SJCRH30 (cell line): Measurements from ENCODE around the gene OR3A1. TPM values are rescaled to one million over a fixed set of nuclear protein-coding genes. Genes with fewer than 3 reads are reported as not detected.
"Not testable (repeated sequence)": the region's sequence is repeated elsewhere in the genome, so short reads cannot be mapped to it uniquely, and the experiment has no call there.

Experiments
- DNase-seq, 2 experiments: peaks; one replicate each; pipeline ENCODE4 v3.0.0-alpha.2; 2015 to 2020
- H3K27ac ChIP-seq: fragments of 250-450 bp; sonication (Bioruptor Pico); 2 replicates; pipeline ENCODE4 v1.5.1; 2020; ENCODE audit warnings: mild to moderate bottlenecking, moderate library complexity
- H3K27me3 ChIP-seq: fragments of 250-450 bp; sonication (Bioruptor Pico); 2 replicates; pipeline ENCODE4 v1.5.1; 2020; ENCODE audit warnings: mild to moderate bottlenecking, moderate library complexity
- H3K36me3 ChIP-seq: fragments of 250-450 bp; sonication (Bioruptor Pico); 2 replicates; pipeline ENCODE4 v1.5.1; 2020; ENCODE audit warnings: mild to moderate bottlenecking, moderate library complexity
- H3K4me1 ChIP-seq: fragments of 250-450 bp; sonication (Bioruptor Pico); 2 replicates; pipeline ENCODE4 v1.5.1; 2020; ENCODE audit warnings: mild to moderate bottlenecking, moderate library complexity
- H3K4me3 ChIP-seq: fragments of 250-450 bp; sonication (Bioruptor Pico); 2 replicates; pipeline ENCODE4 v1.5.1; 2020; ENCODE audit warnings: mild to moderate bottlenecking, moderate library complexity
- H3K9me3 ChIP-seq: fragments of 250-450 bp; sonication (Bioruptor Pico); replicated peaks from 2 replicates; pipeline ENCODE4 v1.5.1; 2020; ENCODE audit warnings: mild to moderate bottlenecking, moderate library complexity
- total RNA-seq: library from RNA; depleted of rRNA; stranded (reverse); fragments of >200 nt; shearing (Covaris generic); gene quantifications from 2 replicates; pipeline ENCODE4 v1.2.3, GENCODE V29; 2014; rRNA removed

OR3A1 gene, protein sequence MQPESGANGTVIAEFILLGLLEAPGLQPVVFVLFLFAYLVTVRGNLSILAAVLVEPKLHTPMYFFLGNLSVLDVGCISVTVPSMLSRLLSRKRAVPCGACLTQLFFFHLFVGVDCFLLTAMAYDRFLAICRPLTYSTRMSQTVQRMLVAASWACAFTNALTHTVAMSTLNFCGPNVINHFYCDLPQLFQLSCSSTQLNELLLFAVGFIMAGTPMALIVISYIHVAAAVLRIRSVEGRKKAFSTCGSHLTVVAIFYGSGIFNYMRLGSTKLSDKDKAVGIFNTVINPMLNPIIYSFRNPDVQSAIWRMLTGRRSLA
- total RNA-seq = 0.06 TPM in 1 of 2 replicates, not detected in the other

DNA sequence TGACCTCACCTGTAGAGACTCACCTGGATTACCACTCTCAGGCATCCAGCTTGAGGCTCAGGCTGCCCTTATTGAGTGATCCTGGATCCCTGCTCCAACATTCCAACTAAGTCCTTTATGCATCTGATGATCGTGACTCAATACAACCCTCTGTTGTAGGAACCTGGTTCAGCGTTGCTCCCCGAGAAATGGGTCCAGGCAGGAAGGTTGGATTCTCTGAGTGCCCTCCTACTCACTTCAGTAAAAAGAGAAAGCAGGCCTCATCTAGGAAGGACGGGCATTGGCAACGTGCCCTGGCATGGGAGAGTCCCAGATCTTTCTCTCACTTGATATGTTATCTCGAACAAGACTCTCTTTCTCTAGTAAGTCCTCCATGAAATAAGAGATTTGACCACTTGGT is at the start of gene OR3A1:
Gene OR3A1, minus strand, starts transcription at position 101 of the 400 bp plus-strand sequence. CDS start 5,778 bp downstream, outside the sequence.
- no peak within 1 kb of the TSS for H3K4me3 ChIP-seq
- H3K36me3 ChIP-seq = no peaks in the 10 kb centered on the region
- DNase-seq = no peak
- no peaks in the 10 kb centered on the region for H3K9me3 ChIP-seq
- H3K27ac ChIP-seq = no peak within 1 kb of the TSS
- no peaks in the 10 kb centered on the region for H3K4me1 ChIP-seq
- no peaks in the 10 kb centered on the region for H3K27me3 ChIP-seq

DNA sequence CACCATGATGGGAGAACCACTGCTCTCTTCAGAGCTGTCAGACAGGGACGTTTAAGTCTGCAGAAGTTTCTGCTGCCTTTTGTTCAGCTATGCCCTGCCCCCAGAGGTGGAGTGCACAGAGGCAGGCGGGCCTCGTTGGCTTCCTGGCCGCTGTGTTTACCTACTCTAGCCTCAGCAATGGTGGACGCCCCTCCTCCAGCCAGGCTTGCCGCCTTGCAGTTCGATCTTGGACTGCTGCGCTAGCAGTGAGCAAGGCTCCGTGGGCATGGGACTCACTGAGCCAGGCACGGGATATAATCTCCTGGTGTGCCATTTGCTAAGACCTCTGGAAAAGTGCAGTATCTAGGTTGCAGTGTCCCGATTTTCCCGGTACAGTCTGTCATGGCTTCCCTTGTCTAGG is 44.6 kb upstream of the OR3A1 start:
- not testable (repeated sequence) for H3K27ac ChIP-seq, H3K9me3 ChIP-seq, H3K4me1 ChIP-seq, DNase-seq, H3K27me3 ChIP-seq, H3K36me3 ChIP-seq, H3K4me3 ChIP-seq

DNA sequence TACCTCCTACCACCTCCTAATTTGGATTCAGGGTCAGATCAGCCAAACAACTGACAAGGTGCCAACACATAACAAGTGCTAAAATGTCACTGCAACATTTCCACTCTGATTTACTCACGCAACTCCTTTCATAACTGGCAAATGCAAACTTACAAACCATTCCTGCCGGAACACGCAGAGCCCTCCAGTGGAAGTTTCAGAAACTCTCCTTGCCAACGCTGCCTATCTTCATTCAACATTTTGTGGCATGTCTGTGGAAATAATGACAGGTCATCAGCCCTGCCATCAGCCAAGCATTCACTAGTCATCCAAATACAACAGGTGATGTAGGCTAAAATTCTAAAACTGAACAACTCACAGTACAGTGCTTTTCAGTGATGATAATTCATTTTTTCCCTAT is 37.7 kb upstream of the OR3A1 start:
- no peaks in the 10 kb centered on the region for H3K36me3 ChIP-seq
- no peaks in the 10 kb centered on the region for H3K4me1 ChIP-seq
- no peaks in the 10 kb centered on the region for H3K9me3 ChIP-seq
- H3K27me3 ChIP-seq = no peaks in the 10 kb centered on the region
- no peak overlapping the region for H3K27ac ChIP-seq
- no peak overlapping the region for H3K4me3 ChIP-seq
- peak in 1 of 2 experiments; percentile 2 for DNase-seq

DNA sequence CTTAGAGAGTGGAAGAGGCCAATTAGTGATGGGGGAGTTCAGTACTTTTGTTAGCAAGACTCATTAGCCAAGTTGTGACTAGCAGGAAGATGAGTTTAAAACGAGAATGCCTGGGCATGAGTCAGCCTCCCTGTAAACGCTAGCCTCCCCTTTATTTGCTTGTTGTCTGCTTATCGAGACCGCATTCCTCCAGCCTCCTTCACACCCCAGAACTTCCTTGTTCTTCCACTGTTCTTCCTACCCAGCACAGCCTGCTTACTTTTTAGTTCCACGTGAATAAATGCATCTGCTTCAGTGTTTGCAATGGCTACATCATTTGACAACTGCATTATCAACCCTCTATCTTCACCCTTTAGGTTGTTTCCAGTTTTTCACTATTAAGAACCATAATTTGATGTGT is 20.2 kb upstream of the OR3A1 start:
- Histone ChIP-seq H3K4me3 (no peak overlapping the region), H3K27ac (no peak overlapping the region), H3K27me3 (no peaks in the 10 kb centered on the region), H3K4me1 (no peaks in the 10 kb centered on the region), H3K9me3 (no peaks in the 10 kb centered on the region), H3K36me3 (no peaks in the 10 kb centered on the region)
- no peak for DNase-seq

DNA sequence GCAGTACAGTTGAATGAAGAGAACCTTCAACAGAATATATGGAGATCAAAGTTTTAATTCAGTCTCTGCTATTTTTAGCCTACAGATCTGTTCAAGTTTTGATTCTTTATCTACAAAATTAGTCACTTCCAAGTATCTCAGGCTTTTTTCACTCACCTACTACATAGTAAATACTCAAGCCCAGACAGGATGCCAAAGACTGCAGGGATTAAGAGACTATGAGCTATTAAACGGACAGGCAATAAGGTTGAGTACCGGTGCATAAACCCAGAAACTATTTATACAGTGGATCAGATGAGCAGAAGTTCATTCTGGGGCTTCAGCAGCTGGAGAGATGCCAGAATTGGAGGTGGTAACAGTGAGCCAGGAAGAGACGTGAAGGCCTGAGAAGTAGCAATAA is 18.7 kb upstream of the OR3A1 start:
- no peak overlapping the region for H3K27ac ChIP-seq
- no peak overlapping the region for H3K4me3 ChIP-seq
- H3K36me3 ChIP-seq = no peaks in the 10 kb centered on the region
- DNase-seq = no peak
- H3K27me3 ChIP-seq = no peaks in the 10 kb centered on the region
- H3K4me1 ChIP-seq = no peaks in the 10 kb centered on the region
- no peaks in the 10 kb centered on the region for H3K9me3 ChIP-seq

DNA sequence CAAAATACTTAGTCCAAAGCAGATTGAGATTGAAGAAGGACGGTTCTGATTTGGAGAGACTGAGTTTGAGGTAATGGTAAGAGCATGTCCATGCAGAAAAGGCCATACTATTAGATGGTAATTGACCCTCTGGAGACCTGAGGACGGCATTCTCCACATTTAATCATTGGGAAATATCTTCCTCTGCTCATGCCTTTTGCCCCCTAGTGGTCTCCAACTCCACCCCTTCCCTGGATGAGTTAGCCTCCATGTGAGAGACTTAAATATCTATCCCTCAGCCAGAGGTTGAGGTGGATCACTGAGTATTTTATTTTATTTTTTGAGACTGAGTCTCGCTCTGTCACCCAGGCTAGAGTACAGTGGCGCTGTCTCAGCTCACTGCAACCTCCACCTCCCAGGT is 10.4 kb upstream of the OR3A1 start:
- DNase-seq = no peak
- Histone ChIP-seq H3K27me3 (no peaks in the 10 kb centered on the region), H3K36me3 (no peaks in the 10 kb centered on the region), H3K9me3 (no peaks in the 10 kb centered on the region), H3K4me3 (no peak overlapping the region), H3K27ac (no peak overlapping the region), H3K4me1 (no peaks in the 10 kb centered on the region)

DNA sequence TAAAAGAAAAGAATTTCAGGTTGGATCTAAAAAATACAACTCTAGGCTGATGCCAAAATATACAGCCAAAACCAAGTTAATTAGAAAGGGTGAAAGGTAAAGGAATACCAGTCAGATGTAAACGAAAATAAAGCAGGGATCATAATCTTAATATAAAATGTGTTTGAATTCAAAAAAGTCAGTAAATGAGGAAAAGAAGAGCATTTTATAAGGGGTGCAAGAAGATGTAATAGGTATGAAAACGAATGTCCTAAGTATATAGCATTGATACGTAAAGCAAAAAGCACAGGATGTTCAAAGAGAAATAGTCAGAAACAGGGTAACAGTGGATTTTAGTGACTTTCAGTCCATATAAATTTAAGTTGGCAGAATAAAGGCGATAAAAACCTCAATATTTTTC is 2.5 kb downstream of the OR3A1 start:
- DNase-seq = no peak
- no peaks in the 10 kb centered on the region for H3K36me3 ChIP-seq
- no peaks in the 10 kb centered on the region for H3K4me1 ChIP-seq
- H3K4me3 ChIP-seq = no peak overlapping the region
- no peaks in the 10 kb centered on the region for H3K27me3 ChIP-seq
- no peak overlapping the region for H3K27ac ChIP-seq
- H3K9me3 ChIP-seq = no peaks in the 10 kb centered on the region

DNA sequence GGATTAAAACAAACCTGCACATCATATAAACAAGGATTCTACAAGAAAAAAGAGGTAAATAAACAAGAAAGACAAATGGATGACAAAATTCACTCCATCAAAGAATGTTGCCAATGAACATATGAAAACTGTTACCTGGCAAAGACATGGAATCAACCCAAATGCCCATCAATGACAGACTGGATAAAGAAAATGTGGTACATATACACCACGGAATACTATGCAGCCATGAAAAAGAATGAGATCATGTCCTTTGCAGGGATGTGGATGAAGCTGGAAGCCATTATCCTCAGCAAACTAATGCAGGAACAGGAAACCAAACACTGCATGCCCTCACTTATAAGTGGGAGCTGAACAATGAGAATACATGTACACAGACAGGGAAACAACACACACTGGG is 4.6 kb downstream of the OR3A1 start:
- not testable (repeated sequence) for H3K27ac ChIP-seq, H3K36me3 ChIP-seq, H3K4me1 ChIP-seq, DNase-seq, H3K27me3 ChIP-seq, H3K9me3 ChIP-seq, H3K4me3 ChIP-seq

DNA sequence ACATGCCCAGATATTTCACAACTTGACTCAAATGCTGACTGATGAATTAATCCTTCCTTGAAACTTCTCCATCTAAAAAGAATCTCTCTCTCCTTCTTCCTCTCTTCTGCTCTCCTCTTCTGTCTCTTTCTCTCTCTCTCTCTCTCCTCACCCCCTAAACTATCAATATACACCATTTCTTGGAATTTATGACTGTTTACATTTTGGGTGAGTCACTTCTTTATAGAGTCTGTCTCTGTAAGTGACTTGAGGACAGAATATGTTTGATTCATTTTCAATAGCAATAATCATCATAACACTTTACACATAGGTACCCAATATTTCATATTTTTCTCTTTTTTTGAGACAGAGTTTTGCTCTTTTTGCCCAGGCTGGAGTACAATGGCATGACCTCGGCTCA is 15.3 kb downstream of the OR3A1 start:
- no peak for DNase-seq
- Histone ChIP-seq H3K4me3 (no peak overlapping the region), H3K27me3 (no peaks in the 10 kb centered on the region), H3K27ac (no peak overlapping the region), H3K9me3 (no peaks in the 10 kb centered on the region), H3K4me1 (no peaks in the 10 kb centered on the region), H3K36me3 (no peaks in the 10 kb centered on the region)

DNA sequence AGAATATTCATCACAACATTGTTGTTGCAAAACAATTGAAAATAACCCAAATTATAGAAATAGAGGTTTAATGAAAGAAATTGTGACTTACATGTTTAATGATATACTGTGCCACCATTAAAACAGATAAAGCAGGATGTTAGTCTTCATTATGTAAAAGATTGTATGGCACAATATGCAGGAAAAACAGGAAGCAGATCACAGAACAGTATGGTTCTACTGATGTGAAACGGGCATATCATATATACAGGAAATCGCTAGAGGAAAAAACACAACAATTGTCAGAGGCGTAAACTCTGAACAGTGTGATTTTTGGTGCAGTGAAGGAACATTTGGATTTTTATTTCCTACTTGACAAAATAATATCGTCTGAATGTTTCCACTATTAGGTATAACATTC is 22.0 kb downstream of the OR3A1 start:
- no peaks in the 10 kb centered on the region for H3K9me3 ChIP-seq
- no peaks in the 10 kb centered on the region for H3K27me3 ChIP-seq
- H3K4me3 ChIP-seq = no peak overlapping the region
- no peaks in the 10 kb centered on the region for H3K36me3 ChIP-seq
- no peak for DNase-seq
- no peaks in the 10 kb centered on the region for H3K4me1 ChIP-seq
- no peak overlapping the region for H3K27ac ChIP-seq

DNA sequence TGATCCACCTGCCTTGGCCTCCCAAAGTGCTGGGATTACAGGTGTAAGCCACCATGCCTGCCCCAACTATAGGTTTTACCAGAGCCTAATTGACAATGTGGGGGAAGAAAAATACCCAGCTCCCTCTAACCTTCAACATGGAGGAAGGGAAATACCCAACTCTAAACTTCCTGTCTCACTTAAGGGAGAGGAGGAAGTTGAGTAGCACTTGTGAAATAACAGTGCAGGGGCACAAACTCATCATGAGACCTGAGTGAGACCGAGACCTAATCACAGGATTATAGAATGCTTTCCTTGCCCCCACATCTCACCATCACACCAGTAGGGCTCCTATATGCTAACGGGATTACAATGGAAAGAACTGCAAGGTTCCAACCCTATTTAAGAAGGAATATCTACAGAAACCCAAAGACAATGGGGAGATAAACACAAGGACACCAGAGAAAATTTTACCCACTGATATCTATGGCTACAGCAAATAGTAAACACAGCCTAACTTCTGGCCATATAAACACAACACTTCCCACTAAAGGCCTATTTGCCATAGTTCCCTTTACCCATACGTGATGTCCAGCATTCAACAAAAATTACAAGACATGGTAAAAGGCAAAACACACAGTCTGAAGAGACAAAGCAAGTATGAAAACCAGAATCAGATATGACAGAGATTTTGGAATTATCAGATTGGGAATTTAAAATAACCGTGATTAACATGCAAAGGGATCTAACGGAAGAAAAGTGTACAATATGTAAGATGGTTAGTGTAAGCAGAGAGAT is 26.9 kb downstream of the OR3A1 start:
- Histone ChIP-seq H3K27me3 (no peaks in the 10 kb centered on the region), H3K9me3 (no peaks in the 10 kb centered on the region), H3K4me1 (no peaks in the 10 kb centered on the region), H3K36me3 (no peaks in the 10 kb centered on the region), H3K27ac (no peak overlapping the region), H3K4me3 (no peak overlapping the region)
- no peak for DNase-seq

DNA sequence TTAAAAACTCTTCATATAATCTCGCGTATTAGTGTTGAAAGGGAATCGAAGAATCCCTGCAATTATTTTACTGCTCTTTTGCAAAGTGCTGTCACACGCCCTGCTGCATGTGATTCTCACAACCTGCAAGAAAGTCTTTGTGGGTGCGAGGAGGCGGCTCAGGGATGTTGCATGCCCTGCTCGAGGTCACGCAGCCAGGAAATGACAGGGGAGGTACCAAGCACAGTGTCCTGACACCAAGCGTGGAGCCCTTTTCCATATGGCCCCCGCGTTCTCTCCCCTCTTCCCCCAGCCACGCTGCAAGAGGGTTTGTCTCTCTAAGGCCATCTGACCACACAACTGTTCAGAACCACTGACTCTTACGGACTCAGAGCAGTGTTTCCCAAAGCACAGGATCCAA is 37.6 kb downstream of the OR3A1 start:
- Histone ChIP-seq H3K9me3 (no peaks in the 10 kb centered on the region), H3K4me1 (no peaks in the 10 kb centered on the region), H3K27ac (no peak overlapping the region), H3K4me3 (no peak overlapping the region), H3K27me3 (no peaks in the 10 kb centered on the region), H3K36me3 (no peaks in the 10 kb centered on the region)
- no peak for DNase-seq

DNA sequence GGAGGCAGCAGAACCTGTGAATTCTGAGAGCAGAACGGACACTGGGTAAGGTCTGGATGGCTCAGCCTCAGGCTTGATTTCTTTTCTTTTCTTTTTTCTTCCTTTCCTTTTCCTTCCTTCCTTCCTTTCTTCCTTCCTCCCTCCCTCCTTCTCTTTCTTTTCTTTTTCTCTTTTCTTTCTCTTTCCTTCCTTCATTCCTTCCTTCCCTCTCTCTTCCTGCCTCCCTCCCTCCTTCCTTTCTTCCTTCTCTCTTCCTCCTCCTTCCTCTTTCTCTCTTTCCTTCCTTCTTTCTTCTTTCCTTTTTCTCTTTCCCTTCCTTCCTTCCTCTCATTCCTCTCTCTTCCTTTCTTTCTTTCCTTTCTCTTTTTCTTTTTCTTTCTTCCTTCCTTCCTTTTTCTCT is 38.0 kb downstream of the OR3A1 start:
- H3K27ac ChIP-seq = no peak overlapping the region

DNA sequence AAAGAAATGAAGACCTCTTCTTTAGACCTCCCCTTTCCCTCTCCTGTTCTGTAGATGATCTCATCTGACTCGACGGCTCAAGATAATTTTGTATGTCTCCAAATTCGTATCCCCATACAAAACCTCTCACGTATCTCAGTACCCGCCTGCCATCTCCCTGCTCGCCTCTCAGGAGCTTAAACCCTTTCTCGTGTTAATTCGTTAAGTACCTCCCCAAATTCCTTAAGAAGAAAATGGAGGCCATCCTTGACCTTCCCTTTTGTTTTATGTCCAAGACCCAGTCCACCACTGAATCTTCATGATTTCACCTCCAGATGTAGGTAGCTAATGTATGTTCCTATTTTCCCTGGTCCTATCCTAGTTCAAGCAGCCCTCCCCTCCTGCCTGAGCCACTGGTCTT is 41.6 kb downstream of the OR3A1 start:
- no peaks in the 10 kb centered on the region for H3K9me3 ChIP-seq
- DNase-seq = no peak

More for the DNA sequence above, 38.0 kb downstream of the OR3A1 start:
- Histone ChIP-seq H3K9me3 (no peaks in the 10 kb centered on the region), H3K4me1 (no peaks in the 10 kb centered on the region), H3K4me3 (no peak overlapping the region), H3K27me3 (no peaks in the 10 kb centered on the region), H3K36me3 (no peaks in the 10 kb centered on the region)
- no peak for DNase-seq

DNA sequence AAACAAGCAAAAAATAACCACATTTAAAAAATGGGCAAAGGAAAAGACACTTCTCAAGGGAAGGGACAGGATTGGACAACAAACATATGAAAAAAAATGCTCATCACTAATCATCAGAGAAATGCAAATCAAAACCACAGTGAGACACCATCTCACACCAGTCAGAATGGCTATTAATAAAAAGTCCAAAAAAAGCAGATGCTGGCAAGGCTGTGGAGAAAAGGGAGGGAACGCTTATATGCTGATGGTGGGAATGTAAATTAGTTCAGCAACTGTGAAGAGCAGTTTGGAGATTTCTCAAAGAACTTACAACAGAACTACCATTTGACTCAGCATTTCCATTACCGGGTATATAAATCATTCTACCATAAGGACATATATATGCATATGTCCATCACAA is 49.1 kb downstream of the OR3A1 start:
- not testable (repeated sequence) for H3K4me3 ChIP-seq, H3K27ac ChIP-seq, H3K4me1 ChIP-seq, H3K9me3 ChIP-seq, H3K36me3 ChIP-seq, DNase-seq, H3K27me3 ChIP-seq

More for the DNA sequence above, 41.6 kb downstream of the OR3A1 start:
- Histone ChIP-seq H3K27me3 (no peaks in the 10 kb centered on the region), H3K4me3 (no peak overlapping the region), H3K4me1 (no peaks in the 10 kb centered on the region), H3K27ac (no peak overlapping the region), H3K36me3 (no peaks in the 10 kb centered on the region)

DNA sequence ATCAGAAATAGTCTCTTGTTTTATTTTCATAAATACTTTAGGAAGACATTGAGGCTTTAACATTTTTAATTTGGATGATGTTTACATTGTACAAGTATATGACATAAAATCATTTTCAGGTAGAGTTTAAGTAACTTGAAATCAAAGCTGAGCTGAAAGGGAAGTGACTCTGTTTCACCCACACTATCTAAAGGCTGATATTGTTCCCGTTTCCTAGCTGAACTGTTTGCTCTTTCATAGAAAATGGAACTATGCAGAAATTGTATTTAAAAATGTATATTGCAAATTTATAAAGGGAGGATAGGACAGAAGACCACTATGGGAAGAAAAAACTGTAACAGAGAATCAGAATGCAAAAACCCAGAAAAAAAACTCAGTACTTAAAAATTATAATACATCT is 53.3 kb downstream of the OR3A1 start:
- not testable (repeated sequence) for DNase-seq

More for the DNA sequence above, 53.3 kb downstream of the OR3A1 start:
- not testable (repeated sequence) for H3K9me3 ChIP-seq, H3K36me3 ChIP-seq, H3K27me3 ChIP-seq, H3K4me1 ChIP-seq, H3K27ac ChIP-seq, H3K4me3 ChIP-seq
